HCT116 (cell line): Measurements from ENCODE around the gene KRTAP5-9. TPM values are rescaled to one million over a fixed set of nuclear protein-coding genes. Genes with fewer than 3 reads are reported as not detected.
"Not testable (repeated sequence)": the region's sequence is repeated elsewhere in the genome, so short reads cannot be mapped to it uniquely, and the experiment has no call there.

Experiments
- ATAC-seq: fragments of 200-7000 bp; cut with Tn5 transposase; 2 replicates; pipeline ENCODE4 v1.9.1; 2020; ENCODE audit warnings: mild to moderate bottlenecking, moderate library complexity
- BruUV-seq: library from RNA; stranded (reverse); fragments of 400-500 nt; replicated peaks from 2 replicates; lab custom pipeline; 2021; lab: Mats Ljungman, UMichigan
- CTCF ChIA-PET: fragments of 300-600 bp; sonication (Branson Sonifier 250); formaldehyde crosslinking; loops from one replicate; lab custom pipeline; 2021; ENCODE audit warnings: antibody characterized with exemption; lab: Charles Lee
- POLR2A ChIA-PET: fragments of 300-600, 350-600 bp; sonication (Branson Sonifier 250); formaldehyde crosslinking; loops from one replicate; lab custom pipeline; 2021; ENCODE audit warnings: antibody characterized with exemption; lab: Charles Lee
- RAD21 ChIA-PET, 2 experiments: fragments of 300-600 bp; sonication (Branson Sonifier 250); formaldehyde crosslinking; loops; one replicate each; lab custom pipeline; 2023; ENCODE audit warnings: low total read pairs in 2 of 2; ENCODE audit not compliant: uncharacterized antibody in 2 of 2, unreplicated experiment in 2 of 2, low non-redundant PET in 1 of 2; lab: Charles Lee
- DNase-seq: peaks from one replicate; pipeline ENCODE4 v3.0.0-alpha.2; 2010; ENCODE audit warnings: low read depth, low spot score
- H2AFZ ChIP-seq: fragments of 200-600 bp; shearing (Covaris generic), sonication (generic); 2 replicates; pipeline ENCODE4 v1.6.1; 2017; ENCODE audit warnings: low read depth, mixed run types, mixed read lengths, antibody characterized with exemption, low read length; ENCODE audit not compliant: poor library complexity, severe bottlenecking
- H3K27ac ChIP-seq: 2 replicates; pipeline ENCODE4 v1.5.1; 2012; ENCODE audit warnings: low read depth, low read length
- H3K27me3 ChIP-seq: fragments of 200-600 bp; sonication (generic); 2 replicates; pipeline ENCODE4 v1.6.1; 2016; ENCODE audit warnings: mixed run types, low read length, mixed read lengths; ENCODE audit not compliant: insufficient read depth
- H3K36me3 ChIP-seq, 2 experiments: fragments of 200-500 bp in 1 of 2; fragments of 200-600 bp in 1 of 2; sonication (Bioruptor generic) in 1 of 2; sonication (generic) in 1 of 2; 2 replicates each; pipeline versions ENCODE4 v1.5.1 to v1.6.1; 2014 to 2016; ENCODE audit warnings: low read length in 2 of 2, inconsistent platforms in 1 of 2, mixed read lengths in 1 of 2, mixed run types in 1 of 2; ENCODE audit not compliant: insufficient read depth in 2 of 2, control insufficient read depth in 1 of 2
- H3K4me1 ChIP-seq, 2 experiments: fragments of 200-600 bp in 1 of 2; sonication (generic) in 1 of 2; 2 replicates each; pipeline versions ENCODE4 v1.5.1 to v1.6.1; 2012 to 2017; ENCODE audit warnings: low read length in 2 of 2, inconsistent platforms in 1 of 2, mild to moderate bottlenecking in 1 of 2, mixed read lengths in 1 of 2, mixed run types in 1 of 2, moderate library complexity in 1 of 2; ENCODE audit not compliant: insufficient read depth in 2 of 2, control insufficient read depth in 1 of 2
- H3K4me2 ChIP-seq: fragments of 200-600 bp; sonication (generic); 2 replicates; pipeline ENCODE4 v1.6.1; 2017; ENCODE audit warnings: mixed run types, low read length, mixed read lengths
- H3K4me3 ChIP-seq, 2 experiments: fragments of 200-600 bp in 1 of 2; sonication (generic) in 1 of 2; replicated peaks in 1 of 2; 2 replicates each; pipeline ENCODE4 v1.5.1; 2011 to 2016; ENCODE audit warnings: low read length in 2 of 2, control low read depth in 1 of 2, low read depth in 1 of 2, mild to moderate bottlenecking in 1 of 2, mixed read lengths in 1 of 2, mixed run types in 1 of 2
- H3K79me2 ChIP-seq: fragments of 200-600 bp; sonication (generic); 2 replicates; pipeline ENCODE4 v1.6.1; 2017; ENCODE audit warnings: mild to moderate bottlenecking, mixed run types, low read length, moderate library complexity, mixed read lengths; ENCODE audit not compliant: insufficient read depth
- H3K9ac ChIP-seq: fragments of 200-600 bp; sonication (generic); 2 replicates; pipeline ENCODE4 v1.6.1; 2016; ENCODE audit warnings: low read length, mixed read lengths
- H3K9me2 ChIP-seq: fragments of 200-600 bp; sonication (generic), shearing (Covaris generic); 2 replicates; pipeline ENCODE4 v1.6.1; 2017; ENCODE audit warnings: mixed run types, mild to moderate bottlenecking, moderate library complexity; ENCODE audit not compliant: insufficient read depth
- H3K9me3 ChIP-seq, 2 experiments: fragments of 200-500 bp in 1 of 2; fragments of 200-600 bp in 1 of 2; sonication (Bioruptor generic) in 1 of 2; sonication (generic) in 1 of 2; 2 replicates each; pipeline ENCODE4 v1.6.1; 2014 to 2017; ENCODE audit warnings: low read length in 2 of 2, mixed read lengths in 2 of 2, inconsistent platforms in 1 of 2, low read depth in 1 of 2, mild to moderate bottlenecking in 1 of 2, mixed run types in 1 of 2, moderate library complexity in 1 of 2; ENCODE audit not compliant: control insufficient read depth in 1 of 2, insufficient read depth in 1 of 2
- H4K20me1 ChIP-seq: fragments of 200-600 bp; sonication (generic), shearing (Covaris generic); 2 replicates; pipeline ENCODE4 v1.6.1; 2017; ENCODE audit warnings: mixed run types, mild to moderate bottlenecking, moderate library complexity; ENCODE audit not compliant: insufficient read depth
- ELF1 ChIP-seq: IDR thresholded peaks from 2 replicates; pipeline ENCODE4 v1.6.1; 2012; ENCODE audit warnings: low read depth, borderline replicate concordance
- FOSL1 ChIP-seq: IDR thresholded peaks from 2 replicates; pipeline ENCODE4 v1.6.1; 2012; ENCODE audit warnings: low read depth
- JUND ChIP-seq: IDR thresholded peaks from 2 replicates; pipeline ENCODE4 v1.6.1; 2012
- intact Hi-C: fragments of 100-400 bp; cut with micrococcal nuclease; formaldehyde crosslinking; loops from 2 replicates; pipeline ENCODE4 v1.10.0; 2022
- total RNA-seq: library from RNA; stranded (reverse); gene quantifications from one replicate; pipeline ENCODE4 v1.2.1, GENCODE V29; 2021; ENCODE audit not compliant: unreplicated experiment
- TF ChIP-seq, protein P1 (sequence below), 3 experiments: fragments of 200-600 bp in 1 of 3; sonication (generic) in 1 of 3; IDR thresholded peaks in 2 of 3; conservative IDR thresholded peaks in 1 of 3; 2 replicates each; pipeline ENCODE4 v1.5.1; 2012 to 2017; ENCODE audit warnings: low read depth in 2 of 3, low read length in 2 of 3, antibody characterized with exemption in 1 of 3, borderline replicate concordance in 1 of 3, control low read depth in 1 of 3, mild to moderate bottlenecking in 1 of 3, mixed read lengths in 1 of 3, mixed run types in 1 of 3, moderate library complexity in 1 of 3; ENCODE audit not compliant: insufficient read depth in 1 of 3

The KRTAP5-9 gene
- total RNA-seq, 1 experiment from 2014 or later = 0.27 TPM

DNA sequence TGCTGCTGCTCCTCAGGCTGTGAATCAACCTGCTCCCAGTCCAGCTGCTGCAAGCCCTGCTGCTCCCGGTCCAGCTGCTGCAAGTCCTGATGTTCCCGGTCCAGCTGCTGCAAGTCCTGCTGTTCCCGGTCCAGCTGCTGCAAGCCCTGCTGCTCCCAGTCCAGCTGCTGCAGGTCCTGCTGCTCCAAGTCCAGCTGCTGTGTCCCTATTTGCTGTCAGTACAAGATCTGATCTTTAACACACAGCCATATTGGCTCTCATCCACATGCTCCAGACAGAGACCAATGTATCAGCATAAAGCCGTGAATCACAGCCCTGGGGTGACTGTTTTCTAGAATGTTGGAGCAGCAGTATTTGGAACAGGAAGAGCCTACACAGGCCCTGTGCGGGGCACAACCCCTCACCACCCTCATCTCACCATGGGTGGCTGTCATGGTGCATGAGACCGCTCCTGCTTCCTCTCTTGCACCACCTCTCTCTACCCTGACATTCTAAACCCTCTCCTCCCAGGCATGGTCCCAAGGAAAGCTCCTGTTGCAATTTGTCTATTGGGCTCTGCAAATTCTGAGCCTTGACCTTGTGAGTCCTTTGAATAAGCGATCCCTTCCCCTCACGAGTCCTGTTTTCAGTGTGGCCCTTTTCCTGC lies 20.6 kb downstream of the KRTAP5-9 start:
- ATAC-seq (no peak), DNase-seq (no peak)
- Histone ChIP-seq H2AFZ (no peak overlapping the region), H3K9me2 (no peaks in the 10 kb centered on the region), H4K20me1 (no peaks in the 10 kb centered on the region), H3K9ac (no peak overlapping the region), H3K4me1 (no peaks in the 10 kb centered on the region), H3K9me3 (no peaks in the 10 kb centered on the region), H3K79me2 (no peaks in the 10 kb centered on the region), H3K27me3 (peaks cover 15% of the 10 kb centered on the region; the same call in 1 of the 2 replicates), H3K4me3 (no peak overlapping the region), H3K4me2 (no peak overlapping the region), H3K36me3 (no peaks in the 10 kb centered on the region), H3K27ac (no peak overlapping the region)
- no peak for TF ChIP-seq FOSL1
- TF ChIP-seq ELF1 = no peak
- TF ChIP-seq, protein P1, sequence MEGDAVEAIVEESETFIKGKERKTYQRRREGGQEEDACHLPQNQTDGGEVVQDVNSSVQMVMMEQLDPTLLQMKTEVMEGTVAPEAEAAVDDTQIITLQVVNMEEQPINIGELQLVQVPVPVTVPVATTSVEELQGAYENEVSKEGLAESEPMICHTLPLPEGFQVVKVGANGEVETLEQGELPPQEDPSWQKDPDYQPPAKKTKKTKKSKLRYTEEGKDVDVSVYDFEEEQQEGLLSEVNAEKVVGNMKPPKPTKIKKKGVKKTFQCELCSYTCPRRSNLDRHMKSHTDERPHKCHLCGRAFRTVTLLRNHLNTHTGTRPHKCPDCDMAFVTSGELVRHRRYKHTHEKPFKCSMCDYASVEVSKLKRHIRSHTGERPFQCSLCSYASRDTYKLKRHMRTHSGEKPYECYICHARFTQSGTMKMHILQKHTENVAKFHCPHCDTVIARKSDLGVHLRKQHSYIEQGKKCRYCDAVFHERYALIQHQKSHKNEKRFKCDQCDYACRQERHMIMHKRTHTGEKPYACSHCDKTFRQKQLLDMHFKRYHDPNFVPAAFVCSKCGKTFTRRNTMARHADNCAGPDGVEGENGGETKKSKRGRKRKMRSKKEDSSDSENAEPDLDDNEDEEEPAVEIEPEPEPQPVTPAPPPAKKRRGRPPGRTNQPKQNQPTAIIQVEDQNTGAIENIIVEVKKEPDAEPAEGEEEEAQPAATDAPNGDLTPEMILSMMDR (IDR thresholded peaks at IDR 0.05 in 2 of 3, conservative IDR thresholded peaks at IDR 0.05 in 1 of 3; ENCODE audit: borderline replicate concordance in 1 of 3, insufficient read depth in 1 of 3, low read depth in 2 of 3, low read length in 2 of 3) = no peak
- no peak for TF ChIP-seq JUND
- no TSS peak for BruUV-seq
- POLR2A ChIA-PET = no interaction called here
- intact Hi-C loops = no loop called here
- CTCF ChIA-PET = no interaction called here
- RAD21 ChIA-PET = no interaction called here

DNA sequence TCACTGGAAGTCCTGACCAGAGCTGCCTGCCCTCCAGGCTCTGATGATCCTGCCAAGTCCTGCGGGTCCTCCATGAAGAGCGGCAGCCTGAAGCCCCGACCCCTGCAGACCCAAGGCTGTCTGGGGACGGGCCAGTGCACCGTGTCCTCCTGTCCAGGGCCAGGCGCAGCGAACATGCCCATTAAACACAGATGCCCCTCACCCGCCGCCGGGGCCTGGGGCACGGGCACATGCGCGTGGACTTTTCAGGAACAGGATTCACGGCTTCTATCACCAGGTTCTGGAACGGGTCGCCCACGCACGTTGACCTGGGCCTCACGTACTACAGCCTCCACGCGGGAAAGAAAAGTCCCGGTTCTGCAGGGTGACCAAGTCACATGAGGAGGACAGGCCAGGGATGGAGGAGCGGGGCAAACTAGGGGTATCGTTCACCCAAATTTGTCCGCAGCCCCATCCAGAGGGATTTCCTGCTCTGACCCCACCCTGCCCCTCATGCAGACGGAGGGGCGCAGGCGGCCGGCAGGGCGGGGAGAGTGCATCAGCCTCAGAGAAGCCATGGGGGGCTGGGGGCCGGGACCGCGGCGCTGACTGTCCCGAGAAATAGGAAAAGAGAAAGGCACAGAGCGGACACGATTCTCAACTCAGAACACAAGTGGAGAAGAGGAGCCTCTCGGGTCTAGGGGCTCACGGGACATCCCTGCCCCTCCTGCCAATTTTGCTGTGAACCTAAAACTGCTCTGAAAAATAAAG lies 23.1 kb downstream of the KRTAP5-9 start:
- H4K20me1 ChIP-seq, H3K27ac ChIP-seq, H3K4me2 ChIP-seq, H3K4me3 ChIP-seq, H3K9me3 ChIP-seq, RAD21 ChIA-PET, POLR2A ChIA-PET, H3K9ac ChIP-seq, H2AFZ ChIP-seq, H3K4me1 ChIP-seq, intact Hi-C loops, H3K36me3 ChIP-seq, ATAC-seq, BruUV-seq, H3K9me2 ChIP-seq, DNase-seq, H3K79me2 ChIP-seq, CTCF ChIA-PET: not testable (repeated sequence)
- peaks cover 19% of the 10 kb centered on the region; the same call in 1 of the 2 replicates for H3K27me3 ChIP-seq
